SH-SY5Y (cell line): ENCODE results near the gene CREB3L1.

Source experiments
- GATA2 ChIP-seq: IDR thresholded peaks from 2 replicates; pipeline ENCODE4 v1.6.1; 2011; ENCODE audit warnings: mild to moderate bottlenecking, low read depth, low read length
- GATA3 ChIP-seq: IDR thresholded peaks from 2 replicates; pipeline ENCODE4 v1.6.1; 2011; ENCODE audit warnings: low read depth, mild to moderate bottlenecking, low read length, moderate library complexity

Gene CREB3L1

GRCh38 chr11:46242041-46242951 is 35.2 kb upstream of the CREB3L1 start:
- TF ChIP-seq GATA2 (no peak), GATA3 (no peak)

GRCh38 chr11:46242952-46243795 is 34.3 kb upstream of the CREB3L1 start:
- TF ChIP-seq GATA2 (no peak), GATA3 (no peak)

DNA sequence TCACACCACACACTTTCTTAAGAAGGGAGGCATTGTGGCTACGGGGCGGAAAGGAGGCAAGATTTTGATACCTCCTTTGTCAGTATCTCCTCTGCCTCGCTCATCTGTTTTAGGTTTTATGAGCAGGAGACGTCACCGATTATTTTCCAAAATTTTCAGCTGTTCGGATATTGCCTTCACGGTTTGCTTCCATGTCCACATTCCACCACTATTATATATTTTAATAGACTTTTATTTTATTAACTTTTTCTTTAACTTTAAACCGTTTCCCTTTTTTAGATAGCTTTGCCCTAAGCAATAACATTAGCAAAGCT is 33.7 kb upstream of the CREB3L1 start:
- no peak for TF ChIP-seq GATA2
- TF ChIP-seq GATA3, result no peak

DNA sequence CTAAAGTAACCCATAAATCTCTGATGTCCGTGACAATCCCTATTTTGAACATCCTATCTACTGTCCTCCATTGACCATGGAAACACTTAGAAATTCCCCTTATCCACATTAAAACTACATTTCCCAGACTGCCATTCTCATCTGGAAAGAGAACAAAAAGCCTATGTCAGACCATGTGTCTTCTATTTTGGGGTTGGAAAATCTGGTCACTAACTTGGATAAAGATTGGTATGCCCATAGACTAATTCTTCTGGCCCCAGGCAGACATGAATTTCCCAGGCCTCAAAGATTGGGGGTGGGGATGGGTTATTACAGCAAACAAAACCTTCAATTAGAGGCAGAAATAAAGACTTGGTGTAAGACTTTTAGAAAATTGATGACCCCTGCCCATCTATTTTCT is 30.9 kb upstream of the CREB3L1 start:
- no peak for TF ChIP-seq GATA3
- no peak for TF ChIP-seq GATA2

DNA sequence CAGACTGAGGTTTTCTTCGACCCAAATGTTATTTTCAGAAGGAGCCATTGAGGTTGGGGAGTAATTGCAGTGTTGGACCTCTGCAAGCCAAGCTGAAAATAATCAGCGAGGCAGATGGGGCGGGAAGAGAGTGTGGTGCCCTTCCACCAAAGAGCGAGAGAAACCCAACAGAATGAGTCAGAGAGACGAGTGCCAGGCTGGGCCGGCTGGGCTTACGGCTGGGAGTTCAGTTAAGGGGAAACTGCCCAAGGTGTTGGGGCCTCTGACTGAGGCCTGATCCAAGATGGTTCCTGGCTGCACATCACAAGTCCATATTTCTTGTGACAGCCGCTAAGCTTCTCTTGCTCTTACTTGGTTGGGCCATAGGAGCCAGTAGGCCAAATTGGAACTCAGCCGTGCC is 30.4 kb upstream of the CREB3L1 start:
- TF ChIP-seq GATA3 (no peak), GATA2 (no peak)

GRCh38 chr11:46247659-46248058 is 29.8 kb upstream of the CREB3L1 start:
- TF ChIP-seq GATA3, result no peak
- no peak for TF ChIP-seq GATA2

DNA sequence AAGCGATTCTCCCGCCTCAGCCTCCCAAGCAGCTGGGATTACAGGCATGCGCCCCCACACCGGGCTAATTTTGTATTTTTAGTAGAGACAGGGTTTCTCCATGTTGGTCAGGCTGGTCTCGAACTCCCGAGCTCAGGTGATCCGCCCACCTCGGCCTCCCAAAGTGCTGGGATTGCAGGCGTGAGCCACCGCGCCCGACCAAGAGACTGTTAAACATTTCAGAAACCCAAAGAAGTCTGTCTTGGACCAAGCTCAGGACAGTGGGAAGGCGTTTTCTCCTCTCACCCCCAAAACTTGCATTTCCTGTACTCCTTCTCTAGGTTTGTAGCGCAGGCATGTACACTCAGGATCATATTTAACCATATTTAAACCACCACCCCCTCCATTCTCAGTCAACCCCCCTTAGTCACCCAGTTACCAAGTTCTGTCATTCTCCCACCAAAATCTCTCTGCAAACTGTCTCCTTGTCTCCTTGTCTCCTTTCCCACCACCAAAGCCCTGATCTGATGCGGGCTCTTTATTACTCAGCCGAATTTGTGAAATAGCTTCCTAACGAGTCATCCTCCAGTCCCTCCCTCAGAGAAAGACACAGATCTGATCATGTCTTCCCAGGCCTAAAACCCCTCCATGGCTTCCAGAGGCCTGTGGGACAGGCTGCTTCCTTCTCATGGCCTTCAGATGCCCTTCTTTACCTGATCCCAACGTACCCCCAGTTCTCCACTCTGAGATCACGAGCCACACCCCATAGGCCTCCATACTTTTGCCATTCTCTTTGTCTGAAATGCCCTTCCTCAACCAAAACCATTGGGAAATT is 29.0 kb upstream of the CREB3L1 start:
- no peak for TF ChIP-seq GATA2
- TF ChIP-seq GATA3, result no peak

DNA sequence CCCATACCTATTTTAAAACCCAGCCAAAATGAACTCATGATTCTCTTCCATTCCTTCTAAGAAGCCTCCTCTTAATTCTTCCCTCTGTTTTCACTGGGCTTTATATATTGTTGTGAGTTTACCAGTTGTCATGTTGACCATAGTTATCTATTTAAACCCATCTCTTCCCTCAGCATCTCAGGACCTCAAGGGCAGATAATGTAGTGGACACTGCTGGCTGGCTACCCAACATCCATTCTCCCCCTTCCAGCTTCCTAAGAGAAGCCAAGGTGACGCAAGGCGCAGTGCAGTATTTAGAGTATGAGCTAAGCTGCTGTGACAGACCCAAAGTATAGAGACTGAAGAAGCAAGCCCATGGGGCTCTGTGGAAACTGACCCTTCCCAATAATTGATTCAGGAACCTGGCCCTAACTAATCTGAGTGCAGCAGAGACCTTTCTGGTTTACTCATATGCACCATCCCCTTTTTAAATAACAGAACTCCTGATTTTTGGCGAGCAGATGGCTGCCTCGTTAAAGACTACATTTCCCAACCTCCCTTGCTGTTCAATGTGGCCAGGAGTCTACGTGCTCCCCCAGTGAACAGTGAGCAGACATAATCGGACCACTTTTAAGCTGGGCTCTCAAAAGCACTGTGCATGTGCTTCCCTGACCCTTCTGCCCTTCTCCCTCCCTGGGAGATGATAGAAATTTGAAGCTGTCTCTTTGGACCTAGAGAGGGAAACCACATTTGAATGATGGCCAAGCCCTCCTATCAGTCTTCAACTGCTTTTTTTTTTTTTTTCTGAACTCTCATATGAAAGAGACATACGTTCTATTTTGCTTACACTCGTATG is 28.1 kb upstream of the CREB3L1 start:
- no peak for TF ChIP-seq GATA2
- no peak for TF ChIP-seq GATA3

DNA sequence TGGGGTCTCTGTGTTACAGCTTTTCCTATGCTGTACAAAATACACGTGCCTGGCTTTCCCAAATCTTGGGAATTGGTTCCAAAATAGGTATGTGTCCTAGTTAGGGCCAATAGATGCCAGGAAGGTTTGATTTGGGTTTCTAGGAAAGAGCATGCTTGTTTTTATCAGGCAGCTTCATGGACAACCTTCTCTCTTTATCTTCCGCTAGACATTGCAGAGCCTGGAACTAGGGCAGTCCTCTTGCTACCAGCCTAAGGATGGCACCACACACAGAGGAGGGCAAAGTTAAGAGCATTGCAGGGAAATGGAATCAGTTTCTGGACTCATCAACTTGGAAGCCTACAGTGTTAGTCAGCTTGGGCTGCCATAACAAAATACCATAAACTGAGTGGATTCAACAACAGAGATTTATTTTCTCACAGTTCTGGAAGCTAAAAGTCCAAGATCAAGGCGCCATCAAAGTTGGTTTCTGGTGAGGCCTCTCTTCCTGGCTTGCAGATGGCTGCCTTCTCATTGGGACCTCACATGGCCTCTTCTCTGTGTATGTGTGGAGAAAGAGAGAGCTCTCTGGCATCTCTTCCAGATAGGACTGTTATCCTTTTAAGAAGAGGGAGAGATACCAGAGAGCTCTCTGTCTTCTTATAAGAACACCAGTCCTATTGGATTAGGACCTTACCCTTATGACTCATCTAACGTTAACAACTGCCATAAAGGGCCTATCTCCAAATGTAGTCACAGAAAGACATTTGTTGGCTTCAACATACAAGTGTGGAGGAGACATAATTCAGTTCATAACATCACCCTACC is 27.3 kb upstream of the CREB3L1 start:
- TF ChIP-seq GATA3 (no peak), GATA2 (no peak)

GRCh38 chr11:46250745-46251052 is 26.8 kb upstream of the CREB3L1 start:
- TF ChIP-seq GATA3 (no peak), GATA2 (no peak)

GRCh38 chr11:46251954-46252353 is 25.5 kb upstream of the CREB3L1 start:
- TF ChIP-seq GATA2 (no peak), GATA3 (no peak)

DNA sequence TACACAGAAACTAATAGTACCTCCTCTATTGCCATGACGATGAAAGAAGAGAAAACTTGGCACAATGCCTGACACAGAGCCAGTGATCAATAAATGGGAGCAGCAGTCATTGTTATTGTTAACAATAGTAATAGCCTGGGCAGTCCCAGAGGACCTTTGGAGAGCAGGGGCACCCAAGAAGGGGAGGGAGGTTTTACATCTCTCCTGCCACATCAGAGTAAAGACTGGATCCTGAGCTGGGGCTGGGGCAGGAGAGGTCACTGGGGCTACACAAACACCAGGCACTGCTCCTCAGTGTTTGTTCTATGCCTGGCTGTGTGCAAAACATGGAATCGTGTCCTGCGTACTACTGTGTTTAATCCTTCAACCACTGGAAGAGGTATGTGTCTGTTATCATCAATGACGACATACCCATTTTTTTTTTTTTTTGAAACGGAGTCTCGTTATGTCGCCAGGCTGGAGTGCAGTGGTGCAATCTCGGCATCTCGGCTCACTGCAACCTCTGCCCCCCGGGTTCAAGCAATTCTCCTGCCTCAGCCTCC is 25.0 kb upstream of the CREB3L1 start:
- TF ChIP-seq GATA2, result no peak
- no peak for TF ChIP-seq GATA3
